Measurements from ENCODE around the gene SMOC2.

DNA sequence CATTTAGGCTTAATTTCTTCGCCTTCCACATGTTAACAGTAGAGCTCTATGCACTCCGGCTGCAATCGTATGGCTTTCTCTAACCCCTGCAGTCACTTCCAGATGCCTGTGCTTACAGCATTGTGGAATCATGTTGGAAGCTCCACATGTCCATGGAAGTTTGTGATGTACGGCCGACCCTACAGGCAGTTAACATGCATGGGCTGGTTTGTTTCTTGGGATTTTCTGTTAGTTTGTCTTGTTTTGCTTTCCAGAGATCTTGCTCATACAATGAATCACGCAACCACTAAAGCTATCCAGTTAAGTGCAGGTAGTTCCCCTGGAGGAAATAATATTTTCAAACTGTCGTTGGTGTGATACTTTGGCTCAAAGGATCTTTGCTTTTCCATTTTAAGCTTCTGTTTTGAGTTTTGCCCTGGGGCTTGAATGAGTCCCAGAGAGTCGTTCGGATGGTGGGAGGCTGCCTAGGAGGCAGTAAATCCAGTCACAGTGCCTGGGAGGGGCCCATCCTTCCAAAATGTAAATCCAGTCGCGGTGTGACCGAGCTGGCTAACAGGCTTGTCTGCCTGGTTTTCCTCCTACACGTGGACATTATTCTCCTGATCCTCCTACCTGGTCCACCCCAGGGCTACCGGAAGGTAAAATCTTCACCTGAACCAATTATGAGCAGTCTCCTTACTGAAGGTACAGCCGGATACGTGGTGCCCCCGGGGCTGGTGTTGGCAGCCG is 225.9 kb downstream of the SMOC2 start:
- TF ChIP-seq CTCF (IDR thresholded peaks at IDR 0.05) (no peak), POLR2A (IDR thresholded peaks at IDR 0.05) (no peak)

Measured in prostate gland (tissue), 2 donors.